T-helper 2 cell treated with Interferon-gamma antibody and Interleukin-4, amounts not matched to agents 5 μg/mL and 100 μg/mL, for 36 hours (primary cell): ENCODE data around the gene DNAAF3.
"Not testable (repeated sequence)": the region's sequence is repeated elsewhere in the genome, so short reads cannot be mapped to it uniquely, and the experiment has no call there.

Source experiments
- DNase-seq: peaks from one replicate; pipeline ENCODE4 v3.0.0; 2021; ENCODE audit warnings: low spot score
- H3K27ac Mint-ChIP-seq: one replicate; pipeline ENCODE4 v1.8.0; 2021; ENCODE audit warnings: mild to moderate bottlenecking, mixed read lengths
- H3K27me3 Mint-ChIP-seq: one replicate; pipeline ENCODE4 v1.8.0; 2021; ENCODE audit warnings: low read depth, mixed read lengths
- H3K36me3 Mint-ChIP-seq: one replicate; pipeline ENCODE4 v1.8.0; 2021; ENCODE audit warnings: low read depth, mixed read lengths
- H3K4me1 Mint-ChIP-seq: one replicate; pipeline ENCODE4 v1.8.0; 2021; ENCODE audit warnings: low read depth, mixed read lengths
- H3K4me3 Mint-ChIP-seq: one replicate; pipeline ENCODE4 v1.8.0; 2022; ENCODE audit warnings: mild to moderate bottlenecking, moderate library complexity, mixed read lengths
- H3K9me3 Mint-ChIP-seq: one replicate; pipeline ENCODE4 v1.8.0; 2021; ENCODE audit warnings: mixed read lengths

Gene DNAAF3

GRCh38 chr19:55166530-55167268, at the start of gene DNAAF3:
TSS of gene DNAAF3 (minus strand) at chr19:55166613. CDS start at chr19:55166413, 200 bp downstream.
- no peaks in the 10 kb centered on the region for H3K36me3 Mint-ChIP-seq

GRCh38 chr19:55213547-55213946, 47.1 kb upstream of the DNAAF3 start:
- Mint-ChIP-seq H3K27me3 (peaks cover 11% of the 10 kb centered on the region), H3K36me3 (peaks cover 2% of the 10 kb centered on the region), H3K9me3 (peaks cover 6% of the 10 kb centered on the region), H3K4me3 (no peak overlapping the region), H3K27ac (no peak overlapping the region), H3K4me1 (peaks cover 10% of the 10 kb centered on the region)
- no peak for DNase-seq

More at GRCh38 chr19:55166530-55167268, at the start of gene DNAAF3:
- Mint-ChIP-seq H3K27me3 (peaks cover 54% of the 10 kb centered on the region), H3K9me3 (no peaks in the 10 kb centered on the region), H3K27ac (peak within 1 kb of the TSS; percentile 26), H3K4me1 (peaks cover 9% of the 10 kb centered on the region), H3K4me3 (peak within 1 kb of the TSS; percentile 85)
- peak; percentile 77 for DNase-seq

GRCh38 chr19:55212447-55212846, 46.0 kb upstream of the DNAAF3 start:
- H3K27ac Mint-ChIP-seq, result no peak overlapping the region
- H3K4me3 Mint-ChIP-seq, result no peak overlapping the region
- peaks cover 2% of the 10 kb centered on the region for H3K36me3 Mint-ChIP-seq
- no peak for DNase-seq
- peaks cover 11% of the 10 kb centered on the region for H3K27me3 Mint-ChIP-seq
- peaks cover 10% of the 10 kb centered on the region for H3K4me1 Mint-ChIP-seq
- peaks cover 6% of the 10 kb centered on the region for H3K9me3 Mint-ChIP-seq

GRCh38 chr19:55209693-55210472, 43.5 kb upstream of the DNAAF3 start:
- peaks cover 6% of the 10 kb centered on the region for H3K9me3 Mint-ChIP-seq
- no peak for DNase-seq
- no peak overlapping the region for H3K27ac Mint-ChIP-seq

GRCh38 chr19:55208880-55209692, 42.7 kb upstream of the DNAAF3 start, which contains the start of gene PTPRH:
TSS of gene PTPRH (minus strand) at chr19:55209501. CDS start at chr19:55209433, 68 bp downstream.
- peaks cover 2% of the 10 kb centered on the region for H3K36me3 Mint-ChIP-seq
- DNase-seq, result no peak
- peaks cover 8% of the 10 kb centered on the region for H3K27me3 Mint-ChIP-seq
- peaks cover 2% of the 10 kb centered on the region for H3K4me1 Mint-ChIP-seq
- H3K9me3 Mint-ChIP-seq, result peaks cover 6% of the 10 kb centered on the region
- H3K4me3 Mint-ChIP-seq, result no peak within 1 kb of the TSS
- no peak within 1 kb of the TSS for H3K27ac Mint-ChIP-seq

More at GRCh38 chr19:55209693-55210472, 43.5 kb upstream of the DNAAF3 start:
- H3K27me3 Mint-ChIP-seq, result peaks cover 6% of the 10 kb centered on the region
- peaks cover 2% of the 10 kb centered on the region for H3K36me3 Mint-ChIP-seq
- peaks cover 2% of the 10 kb centered on the region for H3K4me1 Mint-ChIP-seq
- no peak overlapping the region for H3K4me3 Mint-ChIP-seq

- no peaks in the 10 kb centered on the region for H3K36me3 Mint-ChIP-seq
- H3K9me3 Mint-ChIP-seq, result no peaks in the 10 kb centered on the region
- peaks cover 2% of the 10 kb centered on the region for H3K4me1 Mint-ChIP-seq
- peak; percentile 48 for DNase-seq
- H3K27ac Mint-ChIP-seq, result peak overlapping the region; percentile 22
- H3K27me3 Mint-ChIP-seq, result peaks cover 5% of the 10 kb centered on the region
- H3K4me3 Mint-ChIP-seq, result peak overlapping the region; percentile 25
Observed at GRCh38 chr19:55206664-55207500, 40.5 kb upstream of the DNAAF3 start.

GRCh38 chr19:55202199-55202598, 35.8 kb upstream of the DNAAF3 start:
- not testable (repeated sequence) for DNase-seq, H3K4me3 Mint-ChIP-seq, H3K27ac Mint-ChIP-seq, H3K27me3 Mint-ChIP-seq, H3K4me1 Mint-ChIP-seq, H3K36me3 Mint-ChIP-seq, H3K9me3 Mint-ChIP-seq

- Mint-ChIP-seq H3K4me1 (no peaks in the 10 kb centered on the region), H3K27ac (no peak overlapping the region), H3K4me3 (no peak overlapping the region), H3K27me3 (peaks cover 1% of the 10 kb centered on the region), H3K36me3 (no peaks in the 10 kb centered on the region), H3K9me3 (no peaks in the 10 kb centered on the region)
- no peak for DNase-seq
Observed at GRCh38 chr19:55199620-55200204, 33.3 kb upstream of the DNAAF3 start.

- Mint-ChIP-seq H3K4me1 (no peaks in the 10 kb centered on the region), H3K36me3 (no peaks in the 10 kb centered on the region), H3K9me3 (no peaks in the 10 kb centered on the region), H3K4me3 (no peak overlapping the region), H3K27ac (no peak overlapping the region), H3K27me3 (no peaks in the 10 kb centered on the region)
- no peak for DNase-seq
Observed at GRCh38 chr19:55198651-55199050, 32.2 kb upstream of the DNAAF3 start.

GRCh38 chr19:55197528-55197927, 31.1 kb upstream of the DNAAF3 start:
- Mint-ChIP-seq H3K9me3 (no peaks in the 10 kb centered on the region), H3K27me3 (no peaks in the 10 kb centered on the region), H3K4me1 (no peaks in the 10 kb centered on the region), H3K4me3 (no peak overlapping the region), H3K36me3 (no peaks in the 10 kb centered on the region), H3K27ac (no peak overlapping the region)
- no peak for DNase-seq

- Mint-ChIP-seq H3K36me3 (no peaks in the 10 kb centered on the region), H3K9me3 (no peaks in the 10 kb centered on the region), H3K4me1 (no peaks in the 10 kb centered on the region), H3K27me3 (no peaks in the 10 kb centered on the region), H3K4me3 (no peak overlapping the region), H3K27ac (no peak overlapping the region)
- DNase-seq, result no peak
Observed at GRCh38 chr19:55196803-55197202, 30.4 kb upstream of the DNAAF3 start.

- H3K4me1 Mint-ChIP-seq, result peaks cover 4% of the 10 kb centered on the region
- no peak overlapping the region for H3K27ac Mint-ChIP-seq
- no peaks in the 10 kb centered on the region for H3K9me3 Mint-ChIP-seq
- no peaks in the 10 kb centered on the region for H3K36me3 Mint-ChIP-seq
- no peak overlapping the region for H3K4me3 Mint-ChIP-seq
- no peaks in the 10 kb centered on the region for H3K27me3 Mint-ChIP-seq
- no peak for DNase-seq
Observed at GRCh38 chr19:55193481-55193880, 27.1 kb upstream of the DNAAF3 start.

- Mint-ChIP-seq H3K9me3 (no peaks in the 10 kb centered on the region), H3K4me3 (no peak overlapping the region), H3K36me3 (no peaks in the 10 kb centered on the region), H3K27me3 (no peaks in the 10 kb centered on the region), H3K27ac (no peak overlapping the region), H3K4me1 (peaks cover 6% of the 10 kb centered on the region)
- no peak for DNase-seq
Observed at GRCh38 chr19:55189403-55189835, 23.0 kb upstream of the DNAAF3 start.
